GM12878 (cell line): ENCODE measurements around the gene TBXAS1. TPM values are rescaled to one million over a fixed set of nuclear protein-coding genes. Genes with fewer than 3 reads are reported as not detected.

Source experiments
- BCL11A ChIP-seq: IDR thresholded peaks from 2 replicates; pipeline ENCODE4 v1.6.1; 2011; ENCODE audit warnings: low read depth, low read length
- BHLHE40 ChIP-seq, 2 experiments: fragments of 450-650 bp in 1 of 2; IDR thresholded peaks; 2 replicates each; pipeline ENCODE4 v1.6.1; 2011 to 2017; ENCODE audit warnings: low read depth in 2 of 2, borderline replicate concordance in 1 of 2, improper control_type of control experiment in 1 of 2, low read length in 1 of 2, mild to moderate bottlenecking in 1 of 2
- BMI1 ChIP-seq: fragments of 450-650 bp; IDR thresholded peaks from 2 replicates; pipeline ENCODE4 v1.6.1; 2016; ENCODE audit warnings: mild to moderate bottlenecking, moderate library complexity, borderline replicate concordance
- CBX5 ChIP-seq: sonication (generic); IDR thresholded peaks from 2 replicates; pipeline ENCODE4 v1.6.1; 2016; ENCODE audit warnings: low read depth, moderate library complexity, mild to moderate bottlenecking, inconsistent platforms
- CHD2 ChIP-seq: IDR thresholded peaks from 2 replicates; pipeline ENCODE4 v1.6.1; 2011; ENCODE audit warnings: low read depth, low read length, improper control_type of control experiment, borderline replicate concordance
- CREM ChIP-seq: IDR thresholded peaks from 2 replicates; pipeline ENCODE4 v1.6.1; 2014; ENCODE audit warnings: antibody characterized with exemption, low read depth
- DPF2 ChIP-seq: fragments of 450-650 bp; IDR thresholded peaks from 2 replicates; pipeline ENCODE4 v1.6.1; 2017; ENCODE audit warnings: mild to moderate bottlenecking
- ESRRA ChIP-seq: IDR thresholded peaks from 2 replicates; pipeline ENCODE4 v1.6.1; 2012; ENCODE audit warnings: mild to moderate bottlenecking, low read length, improper control_type of control experiment
- HDAC2 ChIP-seq: fragments of 200-600 bp; sonication (generic); IDR thresholded peaks from 2 replicates; pipeline ENCODE4 v1.6.1; 2017
- MXI1 ChIP-seq: fragments of 150-350 bp; IDR thresholded peaks from 2 replicates; pipeline ENCODE4 v1.6.1; 2011; ENCODE audit warnings: low read depth, mild to moderate bottlenecking, inconsistent platforms, low read length, improper control_type of control experiment
- NBN ChIP-seq: fragments of 450-650 bp; IDR thresholded peaks from 2 replicates; pipeline ENCODE4 v1.6.1; 2016
- NFYA ChIP-seq: IDR thresholded peaks from 2 replicates; pipeline ENCODE4 v1.6.1; 2011; ENCODE audit warnings: low read depth, mild to moderate bottlenecking, low read length, improper control_type of control experiment, borderline replicate concordance
- RELA ChIP-seq: fragments of 450-650 bp; IDR thresholded peaks from 2 replicates; pipeline ENCODE4 v1.8.0; 2014; ENCODE audit warnings: borderline replicate concordance; ENCODE audit not compliant: partially characterized antibody
- SREBF1 ChIP-seq: IDR thresholded peaks from 2 replicates; pipeline ENCODE4 v1.6.1; 2012; ENCODE audit warnings: mild to moderate bottlenecking, low read length
- TBL1XR1 ChIP-seq: IDR thresholded peaks from 2 replicates; pipeline ENCODE4 v1.6.1; 2012; ENCODE audit warnings: low read depth, low read length, improper control_type of control experiment
- TCF3 ChIP-seq: IDR thresholded peaks from 2 replicates; pipeline ENCODE4 v1.6.1; 2012; ENCODE audit warnings: low read depth, mild to moderate bottlenecking, low read length, borderline replicate concordance; ENCODE audit not compliant: insufficient read depth
- TCF7 ChIP-seq: IDR thresholded peaks from 2 replicates; pipeline ENCODE4 v1.6.1; 2014; ENCODE audit warnings: antibody characterized with exemption, borderline replicate concordance
- ZBTB4 ChIP-seq: fragments of 450-650 bp; formaldehyde crosslinking; IDR thresholded peaks from 2 replicates; pipeline ENCODE4 v1.4.0; 2022; ENCODE audit warnings: mild to moderate bottlenecking, moderate library complexity
- ZNF207 ChIP-seq: fragments of 450-650 bp; IDR thresholded peaks from 2 replicates; pipeline ENCODE4 v1.6.1; 2014; ENCODE audit warnings: antibody characterized with exemption, mild to moderate bottlenecking, borderline replicate concordance
- ZNF217 ChIP-seq: fragments of 450-650 bp; IDR thresholded peaks from 2 replicates; pipeline ENCODE4 v1.6.1; 2017; ENCODE audit warnings: antibody characterized with exemption, mild to moderate bottlenecking
- polyA plus RNA-seq, 11 experiments: library from polyadenylated mRNA; depleted of rRNA in 4 of 11; unstranded in 6 of 11; stranded (reverse) in 5 of 11; fragments of >200 nt; fragmentation: Nextera tagmentation in 4 of 11; fragmentation: Illumina TruSeq in 1 of 11; extraction: Ambion mirVana in 4 of 11; extraction: Trizol in 1 of 11; gene quantifications; 1 replicate in 1 of 11; 2 replicates in 10 of 11; pipeline versions ENCODE4 v1.2.1 to v1.2.3, GENCODE V29; 2011 to 2016; ENCODE audit warnings: inconsistent platforms in 2 of 11, missing spikeins in 2 of 11, low read depth in 1 of 11
- total RNA-seq, 4 experiments: library from RNA; depleted of rRNA in 3 of 4; stranded (reverse); fragments of >200 nt in 3 of 4; fragmentation: Illumina TruSeq in 1 of 4; extraction: Trizol in 1 of 4; gene quantifications; 2 replicates each; pipeline versions ENCODE4 v1.2.1 to v1.2.3, GENCODE V29; 2013 to 2021
- TF ChIP-seq, protein P1 (sequence below), 3 experiments: IDR thresholded peaks in 2 of 3; conservative IDR thresholded peaks in 1 of 3; 2 replicates each; pipeline ENCODE4 v1.5.1; 2011; ENCODE audit warnings: low read depth in 3 of 3, low read length in 3 of 3, mild to moderate bottlenecking in 3 of 3, control low read depth in 2 of 3, moderate library complexity in 2 of 3, inconsistent platforms in 1 of 3, mixed read lengths in 1 of 3; ENCODE audit not compliant: control insufficient read depth in 2 of 3, insufficient read depth in 1 of 3; ENCODE audit errors: extremely low read depth in 1 of 3
- TF ChIP-seq, protein P2 (sequence below): fragments of 450-650 bp; IDR thresholded peaks from 2 replicates; pipeline ENCODE4 v1.6.1; 2017; ENCODE audit warnings: mild to moderate bottlenecking
- TF ChIP-seq, protein P3 (sequence below): fragments of 450-650 bp; conservative IDR thresholded peaks from 2 replicates; pipeline ENCODE4 v1.6.1; 2017; ENCODE audit warnings: mild to moderate bottlenecking, moderate library complexity

Gene TBXAS1
- total and polyA plus RNA-seq, 10 of the 15 experiments (the other 5 are each of a cell fraction or from before 2014, with no cell fraction given), result 1.5 to 32.7 (median 16.3) TPM

DNA sequence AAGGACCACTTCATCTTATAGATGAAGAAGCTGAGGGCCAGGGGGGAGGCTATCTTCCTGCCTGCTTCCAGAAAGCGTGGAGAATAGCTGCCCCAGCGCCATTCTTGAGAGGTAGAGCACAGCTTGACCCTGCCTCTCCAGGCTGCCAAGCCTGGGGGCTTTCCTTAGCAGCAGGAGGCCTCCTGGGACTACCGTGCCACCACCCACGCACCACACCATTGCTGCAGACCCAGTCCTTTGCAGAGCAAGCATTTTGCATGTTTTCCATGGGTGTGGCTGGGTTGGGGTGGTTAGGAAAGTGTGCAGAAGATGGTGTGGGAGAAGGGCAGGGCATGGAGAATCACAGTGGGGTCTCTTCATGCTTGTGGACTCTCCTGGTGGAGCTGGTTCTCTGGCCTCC is 64.9 kb downstream of the TBXAS1 start (continued):
- TF ChIP-seq ZNF207, result no peak
- TF ChIP-seq RELA, result no peak
- no peak for TF ChIP-seq CREM
- no peak for TF ChIP-seq ZBTB4 (CRISPR knock-in tag)
- TF ChIP-seq SREBF1, result no peak
- TF ChIP-seq TCF7, result no peak
- no peak for TF ChIP-seq TBL1XR1
- no peak for TF ChIP-seq HDAC2
- TF ChIP-seq CBX5, result no peak
- no peak for TF ChIP-seq ESRRA
- TF ChIP-seq, protein P1, sequence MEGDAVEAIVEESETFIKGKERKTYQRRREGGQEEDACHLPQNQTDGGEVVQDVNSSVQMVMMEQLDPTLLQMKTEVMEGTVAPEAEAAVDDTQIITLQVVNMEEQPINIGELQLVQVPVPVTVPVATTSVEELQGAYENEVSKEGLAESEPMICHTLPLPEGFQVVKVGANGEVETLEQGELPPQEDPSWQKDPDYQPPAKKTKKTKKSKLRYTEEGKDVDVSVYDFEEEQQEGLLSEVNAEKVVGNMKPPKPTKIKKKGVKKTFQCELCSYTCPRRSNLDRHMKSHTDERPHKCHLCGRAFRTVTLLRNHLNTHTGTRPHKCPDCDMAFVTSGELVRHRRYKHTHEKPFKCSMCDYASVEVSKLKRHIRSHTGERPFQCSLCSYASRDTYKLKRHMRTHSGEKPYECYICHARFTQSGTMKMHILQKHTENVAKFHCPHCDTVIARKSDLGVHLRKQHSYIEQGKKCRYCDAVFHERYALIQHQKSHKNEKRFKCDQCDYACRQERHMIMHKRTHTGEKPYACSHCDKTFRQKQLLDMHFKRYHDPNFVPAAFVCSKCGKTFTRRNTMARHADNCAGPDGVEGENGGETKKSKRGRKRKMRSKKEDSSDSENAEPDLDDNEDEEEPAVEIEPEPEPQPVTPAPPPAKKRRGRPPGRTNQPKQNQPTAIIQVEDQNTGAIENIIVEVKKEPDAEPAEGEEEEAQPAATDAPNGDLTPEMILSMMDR (IDR thresholded peaks at IDR 0.05 in 2 of 3, conservative IDR thresholded peaks at IDR 0.05 in 1 of 3; ENCODE audit: control insufficient read depth in 2 of 3, extremely low read depth in 1 of 3, insufficient read depth in 1 of 3, low read depth in 3 of 3, low read length in 3 of 3), result no peak
- TF ChIP-seq CHD2, result no peak
- TF ChIP-seq ZNF217, result no peak
- TF ChIP-seq TCF3, result no peak
- 0 out of 2 replicates have a peak, but pooled peaks have one; percentile 27 for TF ChIP-seq BCL11A
- peak in 1 of 2 experiments; percentile 69; a peak in 2 of 4 replicates for TF ChIP-seq BHLHE40 (IDR thresholded peaks at IDR 0.05; ENCODE audit: borderline replicate concordance in 1 of 2, low read depth in 2 of 2, low read length in 1 of 2)
- TF ChIP-seq NFYA, result no peak
- TF ChIP-seq NBN, result no peak
- TF ChIP-seq DPF2, result 0 out of 2 replicates have a peak, but pooled peaks have one; percentile 50
- TF ChIP-seq MXI1, result no peak
- TF ChIP-seq, protein P2, sequence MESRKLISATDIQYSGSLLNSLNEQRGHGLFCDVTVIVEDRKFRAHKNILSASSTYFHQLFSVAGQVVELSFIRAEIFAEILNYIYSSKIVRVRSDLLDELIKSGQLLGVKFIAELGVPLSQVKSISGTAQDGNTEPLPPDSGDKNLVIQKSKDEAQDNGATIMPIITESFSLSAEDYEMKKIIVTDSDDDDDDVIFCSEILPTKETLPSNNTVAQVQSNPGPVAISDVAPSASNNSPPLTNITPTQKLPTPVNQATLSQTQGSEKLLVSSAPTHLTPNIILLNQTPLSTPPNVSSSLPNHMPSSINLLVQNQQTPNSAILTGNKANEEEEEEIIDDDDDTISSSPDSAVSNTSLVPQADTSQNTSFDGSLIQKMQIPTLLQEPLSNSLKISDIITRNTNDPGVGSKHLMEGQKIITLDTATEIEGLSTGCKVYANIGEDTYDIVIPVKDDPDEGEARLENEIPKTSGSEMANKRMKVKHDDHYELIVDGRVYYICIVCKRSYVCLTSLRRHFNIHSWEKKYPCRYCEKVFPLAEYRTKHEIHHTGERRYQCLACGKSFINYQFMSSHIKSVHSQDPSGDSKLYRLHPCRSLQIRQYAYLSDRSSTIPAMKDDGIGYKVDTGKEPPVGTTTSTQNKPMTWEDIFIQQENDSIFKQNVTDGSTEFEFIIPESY, result no peak
- TF ChIP-seq, protein P3, sequence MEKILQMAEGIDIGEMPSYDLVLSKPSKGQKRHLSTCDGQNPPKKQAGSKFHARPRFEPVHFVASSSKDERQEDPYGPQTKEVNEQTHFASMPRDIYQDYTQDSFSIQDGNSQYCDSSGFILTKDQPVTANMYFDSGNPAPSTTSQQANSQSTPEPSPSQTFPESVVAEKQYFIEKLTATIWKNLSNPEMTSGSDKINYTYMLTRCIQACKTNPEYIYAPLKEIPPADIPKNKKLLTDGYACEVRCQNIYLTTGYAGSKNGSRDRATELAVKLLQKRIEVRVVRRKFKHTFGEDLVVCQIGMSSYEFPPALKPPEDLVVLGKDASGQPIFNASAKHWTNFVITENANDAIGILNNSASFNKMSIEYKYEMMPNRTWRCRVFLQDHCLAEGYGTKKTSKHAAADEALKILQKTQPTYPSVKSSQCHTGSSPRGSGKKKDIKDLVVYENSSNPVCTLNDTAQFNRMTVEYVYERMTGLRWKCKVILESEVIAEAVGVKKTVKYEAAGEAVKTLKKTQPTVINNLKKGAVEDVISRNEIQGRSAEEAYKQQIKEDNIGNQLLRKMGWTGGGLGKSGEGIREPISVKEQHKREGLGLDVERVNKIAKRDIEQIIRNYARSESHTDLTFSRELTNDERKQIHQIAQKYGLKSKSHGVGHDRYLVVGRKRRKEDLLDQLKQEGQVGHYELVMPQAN, result no peak
- no peak for TF ChIP-seq BMI1
